Measurements from ENCODE around the gene PLPP1. TPM values are rescaled to one million over a fixed set of nuclear protein-coding genes. Genes with fewer than 3 reads are reported as not detected.

The PLPP1 gene
- total RNA-seq, 1 experiment from 2014 or later = 35.4 TPM

DNA sequence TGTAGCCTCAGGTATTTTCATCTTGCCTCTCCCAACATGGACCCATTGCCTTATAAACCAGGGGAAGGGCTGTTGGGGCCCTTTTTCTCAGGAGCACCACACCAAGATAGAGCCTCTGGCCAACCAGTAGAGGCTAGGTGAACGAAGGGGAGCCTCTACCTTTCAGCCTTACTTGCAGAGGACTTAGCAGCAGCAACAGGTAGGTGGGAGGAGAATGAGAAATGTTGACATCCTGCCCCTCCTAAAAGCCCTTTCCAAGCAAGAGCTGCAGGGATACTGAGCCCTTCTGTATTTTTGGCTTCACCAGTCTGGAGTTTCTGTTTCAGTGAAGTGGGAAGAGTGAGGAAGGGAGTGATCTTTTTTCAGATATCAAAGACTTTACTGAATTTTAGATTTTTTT, 149.5 kb downstream of the PLPP1 start:
- Histone ChIP-seq H3K4me3 (no peak overlapping the region), H3K9me3 (replicated peaks) (no peaks in the 10 kb centered on the region), H3K27me3 (replicated peaks) (no peaks in the 10 kb centered on the region), H3K36me3 (peaks cover 51% of the 10 kb centered on the region), H3K4me1 (replicated peaks) (no peaks in the 10 kb centered on the region), H3K27ac (no peak overlapping the region)
- DNase-seq (ENCODE audit: low read depth in 1 of 2, low spot score in 2 of 2) = no peak

DNA sequence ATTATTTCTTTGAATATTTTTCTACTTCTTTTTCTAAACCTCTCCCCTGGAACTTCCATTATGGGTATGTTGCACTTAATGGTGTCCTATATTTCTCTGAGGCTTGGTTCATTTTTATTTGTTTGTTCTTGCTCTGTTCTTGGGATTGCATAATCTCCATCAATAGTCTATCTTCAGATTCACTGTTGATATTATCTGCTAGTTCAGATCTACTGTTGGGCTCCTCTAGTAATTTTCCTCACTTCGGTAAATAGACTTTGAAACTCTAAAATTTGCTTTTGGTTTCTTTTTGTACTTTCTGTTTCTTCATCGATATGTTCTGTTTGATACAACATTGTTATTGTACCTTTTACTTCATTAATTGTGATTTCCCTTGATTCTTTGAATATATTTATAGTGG, 150.7 kb downstream of the PLPP1 start:
- no peaks in the 10 kb centered on the region for H3K4me1 ChIP-seq (replicated peaks)
- H3K27ac ChIP-seq = no peak overlapping the region
- H3K36me3 ChIP-seq = peaks cover 57% of the 10 kb centered on the region
- H3K9me3 ChIP-seq (replicated peaks) = no peaks in the 10 kb centered on the region
- H3K27me3 ChIP-seq (replicated peaks) = no peaks in the 10 kb centered on the region
- no peak for DNase-seq (ENCODE audit: low read depth in 1 of 2, low spot score in 2 of 2)
- no peak overlapping the region for H3K4me3 ChIP-seq

DNA sequence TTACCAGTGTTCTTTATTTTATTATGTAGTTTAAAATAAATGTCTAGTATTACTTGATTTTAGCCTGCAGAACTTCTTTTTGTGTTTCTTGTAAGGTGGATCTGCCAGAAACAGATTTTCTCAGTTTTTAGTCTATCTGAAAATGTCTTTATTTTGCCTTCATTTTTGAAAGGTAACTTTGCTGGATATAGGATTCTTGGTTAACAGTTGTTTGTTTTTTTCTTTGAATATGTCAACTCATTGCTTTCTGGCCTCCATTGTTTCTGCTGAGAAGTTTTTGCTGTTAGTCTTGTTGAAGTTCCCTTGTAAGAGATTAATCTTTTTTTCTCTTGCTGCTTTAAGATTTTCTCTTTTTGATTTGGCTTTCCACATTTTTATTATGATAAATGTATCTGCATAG, 151.5 kb downstream of the PLPP1 start:
- peaks cover 54% of the 10 kb centered on the region for H3K36me3 ChIP-seq
- H3K4me1 ChIP-seq (replicated peaks) = no peaks in the 10 kb centered on the region

DNA sequence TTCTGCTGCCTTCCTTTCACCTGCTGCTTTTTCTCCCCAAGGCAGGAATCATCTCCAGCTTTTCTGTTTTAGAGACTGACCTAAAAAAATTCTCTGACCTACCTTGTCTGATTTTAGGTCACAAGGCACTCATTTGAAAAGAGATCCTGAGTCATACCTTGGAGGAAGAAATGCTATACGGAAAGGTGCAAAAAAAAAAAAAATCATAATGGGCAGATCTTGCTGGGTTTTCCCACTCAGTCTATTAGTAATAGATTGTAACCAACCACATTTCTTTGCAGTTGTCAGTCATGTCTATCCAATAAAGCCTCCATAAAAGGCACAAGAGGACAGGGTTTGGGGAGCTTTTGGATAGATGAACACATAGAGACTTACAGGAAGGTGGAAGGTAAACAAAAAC, 157.0 kb downstream of the PLPP1 start:
- no peak overlapping the region for H3K27ac ChIP-seq
- DNase-seq (ENCODE audit: low read depth in 1 of 2, low spot score in 2 of 2) = no peak

More for the DNA sequence above, 151.5 kb downstream of the PLPP1 start:
- Histone ChIP-seq H3K9me3 (replicated peaks) (no peaks in the 10 kb centered on the region), H3K27me3 (replicated peaks) (no peaks in the 10 kb centered on the region), H3K4me3 (no peak overlapping the region), H3K27ac (no peak overlapping the region)
- no peak for DNase-seq (ENCODE audit: low read depth in 1 of 2, low spot score in 2 of 2)

More for the DNA sequence above, 157.0 kb downstream of the PLPP1 start:
- Histone ChIP-seq H3K9me3 (replicated peaks) (no peaks in the 10 kb centered on the region), H3K4me1 (replicated peaks) (no peaks in the 10 kb centered on the region), H3K36me3 (peaks cover 39% of the 10 kb centered on the region), H3K4me3 (no peak overlapping the region), H3K27me3 (replicated peaks) (no peaks in the 10 kb centered on the region)

Other genes with a start within 250 kb of the PLPP1 start
- 28.4 and 38.7 TPM in 2 replicates for gene DHX29, start 227.3 kb downstream of the PLPP1 start, total RNA-seq (2014; rRNA removed; shearing (Covaris generic))
- 93.3 and 113 TPM in 2 replicates for gene MTREX, start 227.0 kb downstream of the PLPP1 start, total RNA-seq (2014; rRNA removed; shearing (Covaris generic))
- gene SLC38A9, start 177.4 kb upstream of the PLPP1 start, total RNA-seq (2014; rRNA removed; shearing (Covaris generic)) = 22.3 and 26.6 TPM in 2 replicates
- gene DDX4, start 203.1 kb upstream of the PLPP1 start, total RNA-seq (2014; rRNA removed; shearing (Covaris generic)) = not detected in 2 replicates

Data from SJSA1 (cell line).